GM12874 (cell line): ENCODE results near the gene MDFI.

Experiments used
- CTCF ChIP-seq: IDR thresholded peaks from 2 replicates; pipeline ENCODE4 v1.5.1; 2011; ENCODE audit warnings: low read depth, mild to moderate bottlenecking, control low read depth, low read length, moderate library complexity; ENCODE audit not compliant: insufficient read depth

The MDFI gene

GRCh38 chr6:41700463-41701347 is 62.4 kb downstream of the MDFI start:
- TF ChIP-seq CTCF = no peak

GRCh38 chr6:41702089-41702745 is 63.9 kb downstream of the MDFI start:
- TF ChIP-seq CTCF = no peak

GRCh38 chr6:41702771-41703494 is 64.7 kb downstream of the MDFI start:
- no peak for TF ChIP-seq CTCF
